K562 (cell line): Measurements from ENCODE around the gene DLK2. TPM values are rescaled to one million over a fixed set of nuclear protein-coding genes. Genes with fewer than 3 reads are reported as not detected.

Experiments
- ARID4B ChIP-seq: sonication (generic); formaldehyde crosslinking; IDR thresholded peaks from 2 replicates; pipeline ENCODE4 v1.8.0; 2022; ENCODE audit warnings: mild to moderate bottlenecking, missing genetic modification reagents
- LEF1 ChIP-seq: fragments of 450-650 bp; IDR thresholded peaks from 2 replicates; pipeline ENCODE4 v1.6.1; 2016; ENCODE audit warnings: mild to moderate bottlenecking
- NR4A1 ChIP-seq, 2 experiments: fragments of 250-450 bp in 1 of 2; fragments of 450-650 bp in 1 of 2; sonication (Bioruptor Pico) in 1 of 2; IDR thresholded peaks; 2 replicates each; pipeline versions ENCODE4 v1.4.0 to v1.6.1; 2016 to 2020; ENCODE audit warnings: mild to moderate bottlenecking in 2 of 2, missing compliant biosample characterization in 1 of 2, missing genetic modification characterization in 1 of 2, moderate library complexity in 1 of 2
- REST ChIP-seq, 2 experiments: fragments of 450-650 bp; formaldehyde crosslinking in 1 of 2; IDR thresholded peaks; 2 replicates each; pipeline versions ENCODE4 v1.4.0 to v1.6.1; 2014 to 2020; ENCODE audit warnings: mild to moderate bottlenecking in 2 of 2, borderline replicate concordance in 1 of 2, low read depth in 1 of 2
- USF2 ChIP-seq: sonication (generic); formaldehyde crosslinking; IDR thresholded peaks from 2 replicates; pipeline ENCODE4 v1.5.0; 2020; ENCODE audit warnings: missing genetic modification reagents
- ZBTB11 ChIP-seq, 3 experiments: fragments of 200-800 bp in 1 of 3; fragments of 250-450 bp in 1 of 3; fragments of 450-650 bp in 1 of 3; sonication (Bioruptor Pico) in 1 of 3; sonication (Bioruptor generic) in 1 of 3; formaldehyde crosslinking in 1 of 3; IDR thresholded peaks; 2 replicates each; pipeline versions ENCODE4 v1.6.1 to v1.8.0; 2016 to 2022; ENCODE audit warnings: mild to moderate bottlenecking in 2 of 3, missing genetic modification characterization in 2 of 3, missing compliant biosample characterization in 1 of 3, moderate library complexity in 1 of 3
- ZNF695 ChIP-seq: fragments of 450-650 bp; formaldehyde crosslinking; IDR thresholded peaks from 2 replicates; pipeline ENCODE4 v1.4.0; 2020; ENCODE audit warnings: mild to moderate bottlenecking, moderate library complexity
- polyA plus RNA-seq, 8 experiments: library from polyadenylated mRNA; depleted of rRNA in 4 of 8; stranded (reverse) in 5 of 8; unstranded in 3 of 8; fragments of >200 nt; fragmentation: Nextera tagmentation in 2 of 8; fragmentation: Illumina TruSeq in 1 of 8; extraction: Ambion mirVana in 2 of 8; extraction: Trizol in 1 of 8; gene quantifications; 2 replicates each; pipeline versions ENCODE4 v1.2.1 to v1.2.3, GENCODE V29; 2011 to 2014; ENCODE audit warnings: inconsistent platforms in 1 of 8, missing spikeins in 1 of 8
- total RNA-seq, 7 experiments: library from RNA; depleted of rRNA in 6 of 7; stranded (reverse); fragments of >200 nt in 6 of 7; fragmentation: Illumina TruSeq in 2 of 7; extraction: Trizol in 2 of 7; gene quantifications; 2 replicates each; pipeline versions ENCODE4 v1.2.1 to v1.2.3, GENCODE V29; 2011 to 2021; ENCODE audit warnings: low replicate concordance in 1 of 7

DLK2 gene
- total and polyA plus RNA-seq, 9 of the 15 experiments (the other 6 are each of a cell fraction or from before 2014, with no cell fraction given): 0.11 to 0.53 (median 0.29) TPM; not detected in 3

- TF ChIP-seq REST (IDR thresholded peaks at IDR 0.05; ENCODE audit: borderline replicate concordance): peak; percentile 50
- TF ChIP-seq REST (CRISPR knock-in tag; IDR thresholded peaks at IDR 0.05; ENCODE audit: low read depth): 0 out of 2 replicates have a peak, but pooled peaks have one; percentile 53
- TF ChIP-seq USF2: no peak
- peak; percentile 94 for TF ChIP-seq ARID4B (CRISPR knock-in tag)
- TF ChIP-seq ZNF695: no peak
- no peak for TF ChIP-seq NR4A1 (CRISPR knock-in tag; IDR thresholded peaks at IDR 0.05)
- 0 out of 2 replicates have a peak, but pooled peaks have one; percentile 8 for TF ChIP-seq NR4A1 (tag; IDR thresholded peaks at IDR 0.05)
- TF ChIP-seq LEF1: 0 out of 2 replicates have a peak, but pooled peaks have one; percentile 31
- TF ChIP-seq ZBTB11 (CRISPR knock-in tag; IDR thresholded peaks at IDR 0.05): peak in 2 of 3 experiments; percentile 43 to 94; a peak in 3 of 6 replicates
Observed at GRCh38 chr6:43427406-43428111, 27.8 kb downstream of the DLK2 start, which contains the start of gene ABCC10 (continued).
